ENCODE results near the gene CRYBB1. TPM values are rescaled to one million over a fixed set of nuclear protein-coding genes. Genes with fewer than 3 reads are reported as not detected.

The CRYBB1 gene
- total RNA-seq, 1 experiment from 2014 or later, result not detected

GRCh38 chr22:26549902-26550497 is 67.8 kb downstream of the CRYBB1 start:
- in situ Hi-C loops (cut with HindIII; ENCODE audit: low pct_unique_long_range_greater_than_20kb, low sequenced_read_pairs) (no loop called here), intact Hi-C loops (cut with micrococcal nuclease; ENCODE audit: unreplicated experiment) (no loop called here)
- TF ChIP-seq POLR2AphosphoS5 (IDR thresholded peaks at IDR 0.05; ENCODE audit: low read depth, low read length), result no peak
- TF ChIP-seq SIN3A (IDR thresholded peaks at IDR 0.05; ENCODE audit: borderline replicate concordance, insufficient read depth, low read depth, low read length), result no peak
- no peak for TF ChIP-seq REST (IDR thresholded peaks at IDR 0.05; ENCODE audit: insufficient read depth in 1 of 2, low read depth in 2 of 2, low read length in 1 of 2)
- TF ChIP-seq CTCF (IDR thresholded peaks at IDR 0.05), result no peak
- TF ChIP-seq TCF7L2 (IDR thresholded peaks at IDR 0.05; ENCODE audit: low read depth, low read length), result no peak
- Histone ChIP-seq H3K36me3 (ENCODE audit: control insufficient read depth, insufficient read depth, low read length) (no peaks in the 10 kb centered on the region), H3K4me3 (ENCODE audit: low read depth in 2 of 2, low read length in 2 of 2) (no peak overlapping the region), H3K27me3 (ENCODE audit: control insufficient read depth, insufficient read depth, low read length) (no peaks in the 10 kb centered on the region), H3K27ac (ENCODE audit: low read length) (no peak overlapping the region), H3K9me3 (ENCODE audit: control insufficient read depth, insufficient read depth, low read depth, low read length) (no peaks in the 10 kb centered on the region), H3K4me1 (ENCODE audit: control insufficient read depth, insufficient read depth, low read length) (no peaks in the 10 kb centered on the region)
- BruUV-seq (replicated peaks), result no TSS peak
- DNase-seq (ENCODE audit: low read depth, low spot score) (no peak), ATAC-seq (no peak)
- CTCF ChIA-PET, result no interaction called here
- POLR2A ChIA-PET, result interaction anchor here (0.7 kb wide), 1 partner anchor 24 kb away, joined by 3 read pairs; no protein-coding TSS in a partner anchor

Small RNA genes within 50 kb of the gene (microRNA-seq; reads per million reads assigned to microRNA genes)
- gene MIR548J (ENCODE audit: unreplicated experiment), result 4.4 reads per million, percentile 10 among the genes with 10 or more reads in this experiment

Other genes with a start within 250 kb of the CRYBB1 start
- gene ASPHD2, start 188.8 kb downstream of the CRYBB1 start, total RNA-seq (2021; ENCODE audit: unreplicated experiment), result 0.15 TPM
- 26.2 TPM for gene HPS4, start 134.2 kb downstream of the CRYBB1 start, total RNA-seq (2021; ENCODE audit: unreplicated experiment)
- gene SRRD, start 134.2 kb downstream of the CRYBB1 start, total RNA-seq (2021; ENCODE audit: unreplicated experiment), result 21.9 TPM
- gene TFIP11, start 105.6 kb downstream of the CRYBB1 start, total RNA-seq (2021; ENCODE audit: unreplicated experiment), result 29.8 TPM
- 7.1 TPM for gene TPST2, start 27.9 kb downstream of the CRYBB1 start, total RNA-seq (2021; ENCODE audit: unreplicated experiment)
- gene CRYBA4, start 3.9 kb upstream of the CRYBB1 start, total RNA-seq (2021; ENCODE audit: unreplicated experiment), result not detected
- 0.33 TPM for gene MIAT, start 39.6 kb upstream of the CRYBB1 start, total RNA-seq (2021; ENCODE audit: unreplicated experiment)

All from Panc1 (cell line).